HepG2 (cell line): ENCODE data around the gene BPHL. TPM values are rescaled to one million over a fixed set of nuclear protein-coding genes. Genes with fewer than 3 reads are reported as not detected.

Experiments used
- AFF4 ChIP-seq: sonication (generic); formaldehyde crosslinking; IDR thresholded peaks from 2 replicates; pipeline ENCODE4 v1.4.0; 2020; ENCODE audit warnings: missing genetic modification reagents
- ARID2 ChIP-seq: sonication (generic); formaldehyde crosslinking; IDR thresholded peaks from 2 replicates; pipeline ENCODE4 v1.8.1; 2022; ENCODE audit warnings: mild to moderate bottlenecking, missing genetic modification reagents, borderline replicate concordance
- CEBPG ChIP-seq: IDR thresholded peaks from 2 replicates; pipeline ENCODE4 v1.6.1; 2016
- DRAP1 ChIP-seq: IDR thresholded peaks from 2 replicates; pipeline ENCODE4 v1.6.1; 2016; ENCODE audit warnings: missing genetic modification reagents, missing compliant biosample characterization
- ELF4 ChIP-seq: sonication (generic); formaldehyde crosslinking; IDR thresholded peaks from 2 replicates; pipeline ENCODE4 v1.5.0; 2020; ENCODE audit warnings: missing genetic modification reagents, mild to moderate bottlenecking, moderate library complexity, borderline replicate concordance
- ELK4 ChIP-seq: sonication (generic); formaldehyde crosslinking; IDR thresholded peaks from 2 replicates; pipeline ENCODE4 v1.9.0; 2021; ENCODE audit warnings: missing genetic modification reagents, borderline replicate concordance
- ISX ChIP-seq: sonication (generic); formaldehyde crosslinking; conservative IDR thresholded peaks from 2 replicates; pipeline ENCODE4 v1.5.0; 2020; ENCODE audit warnings: missing genetic modification reagents
- MXD3 ChIP-seq: IDR thresholded peaks from 2 replicates; pipeline ENCODE4 v1.6.1; 2016; ENCODE audit warnings: mild to moderate bottlenecking, missing biosample characterization, missing genetic modification reagents
- NR1H2 ChIP-seq: sonication (generic); formaldehyde crosslinking; IDR thresholded peaks from 2 replicates; pipeline ENCODE4 v1.8.1; 2022; ENCODE audit warnings: low read depth, missing genetic modification reagents, borderline replicate concordance
- PBX3 ChIP-seq: sonication (generic); formaldehyde crosslinking; IDR thresholded peaks from 2 replicates; pipeline ENCODE4 v1.8.1; 2023; ENCODE audit warnings: missing genetic modification reagents, inconsistent platforms, borderline replicate concordance
- PRDM4 ChIP-seq: sonication (generic); formaldehyde crosslinking; IDR thresholded peaks from 2 replicates; pipeline ENCODE4 v1.9.0; 2021; ENCODE audit warnings: missing genetic modification reagents, borderline replicate concordance
- TOE1 ChIP-seq: sonication (generic); formaldehyde crosslinking; IDR thresholded peaks from 2 replicates; pipeline ENCODE4 v1.4.0; 2020; ENCODE audit warnings: mild to moderate bottlenecking, missing genetic modification reagents
- ZFP1 ChIP-seq: IDR thresholded peaks from 2 replicates; pipeline ENCODE4 v1.6.1; 2016
- ZNF256 ChIP-seq: sonication (generic); formaldehyde crosslinking; conservative IDR thresholded peaks from 2 replicates; pipeline ENCODE4 v1.4.0; 2020; ENCODE audit warnings: missing genetic modification reagents
- ZNF335 ChIP-seq: sonication (generic); formaldehyde crosslinking; IDR thresholded peaks from 2 replicates; pipeline ENCODE4 v1.4.0; 2020; ENCODE audit warnings: missing genetic modification reagents
- ZNF34 ChIP-seq: sonication (generic); formaldehyde crosslinking; IDR thresholded peaks from 2 replicates; pipeline ENCODE4 v1.4.0; 2020; ENCODE audit warnings: mild to moderate bottlenecking, missing genetic modification reagents, borderline replicate concordance
- ZNF572 ChIP-seq: sonication (generic); formaldehyde crosslinking; IDR thresholded peaks from 2 replicates; pipeline ENCODE4 v1.5.1; 2020; ENCODE audit warnings: mild to moderate bottlenecking, missing genetic modification reagents
- ZNF777 ChIP-seq: sonication (generic); formaldehyde crosslinking; IDR thresholded peaks from 2 replicates; pipeline ENCODE4 v1.4.0; 2020; ENCODE audit warnings: missing genetic modification reagents
- ZNF816 ChIP-seq: sonication (generic); formaldehyde crosslinking; IDR thresholded peaks from 2 replicates; pipeline ENCODE4 v1.8.0; 2022; ENCODE audit warnings: missing genetic modification reagents, mild to moderate bottlenecking, borderline replicate concordance
- polyA plus RNA-seq, 8 experiments: library from polyadenylated mRNA; depleted of rRNA in 3 of 8; stranded (reverse) in 7 of 8; unstranded in 1 of 8; fragments of >200 nt; fragmentation: Illumina TruSeq in 4 of 8; extraction: Trizol in 4 of 8; gene quantifications; 2 replicates each; pipeline versions ENCODE4 v1.2.1 to v1.2.3, GENCODE V29; 2011 to 2016; ENCODE audit warnings: low read depth in 4 of 8, missing spikeins in 1 of 8, mixed read lengths in 1 of 8; ENCODE audit not compliant: insufficient read depth in 1 of 8
- total RNA-seq, 5 experiments: library from RNA; depleted of rRNA; stranded (reverse); fragments of >200 nt; fragmentation: Illumina TruSeq; extraction: Trizol; gene quantifications; 2 replicates each; pipeline ENCODE4 v1.2.3, GENCODE V29; 2016; ENCODE audit warnings: low read depth in 1 of 5

BPHL gene
- total and polyA plus RNA-seq, 2 of the 13 experiments (the other 11 are each of a cell fraction or from before 2014, with no cell fraction given): 37.8 to 39.5 TPM

GRCh38 chr6:3118353-3119039, at the start of gene BPHL (continued):
- TF ChIP-seq AFF4 (CRISPR knock-in tag) (peak; percentile 77; the same call in 1 of the 2 replicates), ZNF777 (CRISPR knock-in tag) (peak; percentile 89), TOE1 (CRISPR knock-in tag) (0 out of 2 replicates have a peak, but pooled peaks have one; percentile 84), MXD3 (peak; percentile 91), ZNF335 (CRISPR knock-in tag) (peak; percentile 79; the same call in 1 of the 2 replicates), CEBPG (CRISPR knock-in tag) (peak; percentile 21; the same call in 1 of the 2 replicates), ELK4 (CRISPR knock-in tag) (no peak), ISX (CRISPR knock-in tag) (no peak), ZNF572 (CRISPR knock-in tag) (peak; percentile 98), PRDM4 (CRISPR knock-in tag) (no peak), ZFP1 (CRISPR knock-in tag) (peak; percentile 85; the same call in 1 of the 2 replicates), ARID2 (CRISPR knock-in tag) (0 out of 2 replicates have a peak, but pooled peaks have one; percentile 3), ZNF34 (CRISPR knock-in tag) (peak; percentile 91; the same call in 1 of the 2 replicates), ELF4 (CRISPR knock-in tag) (no peak), ZNF816 (CRISPR knock-in tag) (no peak; the same call in 1 of the 2 replicates), DRAP1 (peak; percentile 95), PBX3 (CRISPR knock-in tag) (peak; percentile 34; the same call in 1 of the 2 replicates), ZNF256 (no peak), NR1H2 (peak; percentile 95; the same call in 1 of the 2 replicates)
